SH-SY5Y (cell line): ENCODE measurements around the gene CCNYL1.

ENCODE experiments used
- GATA2 ChIP-seq: IDR thresholded peaks from 2 replicates; pipeline ENCODE4 v1.6.1; 2011; ENCODE audit warnings: mild to moderate bottlenecking, low read depth, low read length
- GATA3 ChIP-seq: IDR thresholded peaks from 2 replicates; pipeline ENCODE4 v1.6.1; 2011; ENCODE audit warnings: low read depth, mild to moderate bottlenecking, low read length, moderate library complexity

GRCh38 chr2:207692206-207693065 is 19.0 kb upstream of the CCNYL1 start:
- TF ChIP-seq GATA2 (no peak), GATA3 (no peak)
